Neuronal stem cell (in vitro differentiated cells): Measurements from ENCODE around the gene CKAP5.

Experiments
- DNase-seq: peaks from one replicate; pipeline ENCODE4 v3.0.0-alpha.2; 2013; ENCODE audit warnings: low spot score
- H2AFZ ChIP-seq: one replicate; pipeline ENCODE4 v1.6.1; 2013; ENCODE audit warnings: mild to moderate bottlenecking, low read length, inconsistent platforms
- H2AK5ac ChIP-seq: 2 replicates; pipeline ENCODE4 v1.6.1; 2013; ENCODE audit warnings: low read depth, mild to moderate bottlenecking, inconsistent platforms, low read length, moderate library complexity, mixed read lengths
- H2BK120ac ChIP-seq: 2 replicates; pipeline ENCODE4 v1.6.1; 2013; ENCODE audit warnings: low read depth, mild to moderate bottlenecking, inconsistent platforms, low read length, moderate library complexity, mixed read lengths
- H2BK12ac ChIP-seq: one replicate; pipeline ENCODE4 v1.6.1; 2013; ENCODE audit warnings: low read length, inconsistent platforms
- H2BK15ac ChIP-seq: 2 replicates; pipeline ENCODE4 v1.6.1; 2013; ENCODE audit warnings: mild to moderate bottlenecking, low read length, inconsistent platforms, mixed read lengths
- H2BK5ac ChIP-seq: one replicate; pipeline ENCODE4 v1.6.1; 2013; ENCODE audit warnings: inconsistent platforms, mild to moderate bottlenecking, low read length, moderate library complexity
- H3K14ac ChIP-seq: one replicate; pipeline ENCODE4 v1.6.1; 2013; ENCODE audit warnings: low read length, inconsistent platforms
- H3K18ac ChIP-seq: 2 replicates; pipeline ENCODE4 v1.6.1; 2013; ENCODE audit warnings: low read length, inconsistent platforms
- H3K23ac ChIP-seq: 2 replicates; pipeline ENCODE4 v1.6.1; 2013; ENCODE audit warnings: low read depth, mild to moderate bottlenecking, mixed read lengths, low read length, inconsistent platforms; ENCODE audit not compliant: poor library complexity
- H3K27ac ChIP-seq: replicated peaks from 3 replicates; pipeline ENCODE4 v1.5.1; 2013; ENCODE audit warnings: low read length, inconsistent platforms
- H3K27me3 ChIP-seq, 3 experiments: 2 replicates each; pipeline ENCODE4 v1.6.1; 2013; ENCODE audit warnings: low read length in 3 of 3, mild to moderate bottlenecking in 2 of 3, inconsistent platforms in 1 of 3, low read depth in 1 of 3, mixed read lengths in 1 of 3, moderate library complexity in 1 of 3; ENCODE audit not compliant: control insufficient read depth in 3 of 3, insufficient read depth in 3 of 3
- H3K36me3 ChIP-seq, 2 donors: replicated peaks in 1 of 2; 2 replicates each; pipeline ENCODE4 v1.6.1; 2013; ENCODE audit warnings: low read length in 2 of 2; ENCODE audit not compliant: control insufficient read depth in 2 of 2, insufficient read depth in 2 of 2
- H3K4ac ChIP-seq: 2 replicates; pipeline ENCODE4 v1.6.1; 2013; ENCODE audit warnings: inconsistent platforms, mild to moderate bottlenecking, low read length, moderate library complexity
- H3K4me1 ChIP-seq, 2 donors: 1 replicate in 1 of 2; 2 replicates in 1 of 2; pipeline ENCODE4 v1.6.1; 2013; ENCODE audit warnings: low read length in 2 of 2, low read depth in 1 of 2; ENCODE audit not compliant: control insufficient read depth in 2 of 2, insufficient read depth in 1 of 2
- H3K4me2 ChIP-seq: one replicate; pipeline ENCODE4 v1.6.1; 2013; ENCODE audit warnings: mild to moderate bottlenecking, low read length, inconsistent platforms; ENCODE audit not compliant: insufficient read depth, poor library complexity, severe bottlenecking
- H3K4me3 ChIP-seq, 2 donors: 2 replicates each; pipeline ENCODE4 v1.5.1; 2013; ENCODE audit warnings: low read length in 2 of 2, mild to moderate bottlenecking in 2 of 2, inconsistent platforms in 1 of 2, moderate library complexity in 1 of 2
- H3K79me1 ChIP-seq: one replicate; pipeline ENCODE4 v1.6.1; 2013; ENCODE audit warnings: low read depth, mild to moderate bottlenecking, inconsistent platforms, low read length, moderate library complexity
- H3K9ac ChIP-seq: one replicate; pipeline ENCODE4 v1.6.1; 2013; ENCODE audit warnings: mild to moderate bottlenecking, low read depth, low read length, inconsistent platforms; ENCODE audit not compliant: poor library complexity
- H3K9me3 ChIP-seq, 2 donors: replicated peaks in 1 of 2; 2 replicates each; pipeline versions ENCODE3 to v1.6.1; 2013; ENCODE audit warnings: low read length in 2 of 2, mild to moderate bottlenecking in 2 of 2, inconsistent platforms in 1 of 2, low read depth in 1 of 2, mixed read lengths in 1 of 2, moderate library complexity in 1 of 2; ENCODE audit not compliant: control insufficient read depth in 2 of 2, insufficient read depth in 1 of 2
- H4K8ac ChIP-seq: one replicate; pipeline ENCODE4 v1.6.1; 2013; ENCODE audit warnings: low read depth, mild to moderate bottlenecking, inconsistent platforms, low read length, moderate library complexity
- H4K91ac ChIP-seq: one replicate; pipeline ENCODE4 v1.6.1; 2013; ENCODE audit warnings: low read length, low read depth, mild to moderate bottlenecking, inconsistent platforms; ENCODE audit not compliant: poor library complexity
- WGBS, 2 donors: extraction: QIAGEN DNeasy Blood & Tissue Kit; methylation state at CpG; one replicate each; pipeline ENCODE4 v1.1.7; 2013; ENCODE audit warnings: missing lambda C conversion rate in 2 of 2, mixed read lengths in 1 of 2; ENCODE audit not compliant: insufficient read length in 2 of 2, insufficient replicate concordance in 1 of 2; ENCODE audit errors: extremely low coverage in 2 of 2; 5-methylcytosine and 5-hydroxymethylcytosine counted together

Gene CKAP5

DNA sequence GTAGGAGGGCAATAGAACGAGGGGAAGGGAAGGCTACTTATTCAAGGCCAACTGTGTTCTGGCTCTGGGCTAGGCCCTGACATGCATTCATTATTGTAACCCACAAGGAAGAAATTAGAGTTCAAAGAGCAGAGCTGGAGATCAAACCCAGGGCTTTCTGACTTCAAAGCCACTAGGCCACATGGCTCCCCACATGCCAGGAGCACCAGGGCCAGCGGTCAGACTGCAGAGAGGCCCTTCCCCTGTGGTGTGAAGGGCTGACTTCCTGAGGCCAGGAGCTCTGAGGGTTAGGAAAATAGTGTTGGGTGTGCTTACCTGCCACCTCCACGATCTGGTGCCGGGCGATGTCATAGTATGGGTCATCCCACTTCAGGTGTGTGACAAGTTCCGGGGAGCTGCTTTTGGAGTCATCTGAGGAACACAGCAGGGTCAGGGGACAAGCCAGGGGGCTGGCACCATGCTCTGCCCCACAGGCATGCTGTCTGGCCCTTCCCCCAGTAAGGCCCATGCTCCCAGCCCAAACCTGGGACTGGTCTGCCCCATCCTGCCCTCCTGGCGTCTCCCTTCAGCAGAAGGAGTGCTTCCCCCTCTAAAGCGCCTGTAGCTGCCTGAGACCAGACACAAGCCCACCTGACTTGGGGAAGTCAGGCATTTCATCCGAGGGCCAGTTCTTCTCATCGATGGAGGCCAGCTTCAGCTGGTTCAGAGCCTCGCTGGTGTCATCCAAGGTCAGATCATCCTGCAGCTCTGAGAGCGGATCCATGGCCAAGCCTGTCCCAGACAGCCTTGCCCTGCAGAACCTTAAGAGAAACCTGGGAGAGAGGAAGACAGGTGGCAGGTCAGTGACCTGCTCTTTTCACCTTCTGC lies 150.5 kb downstream of the CKAP5 start:
- no peak for DNase-seq
- Histone ChIP-seq H3K14ac (no peak overlapping the region), H3K27me3 (no peaks in the 10 kb centered on the region), H3K4me2 (no peak overlapping the region), H3K23ac (no peak overlapping the region), H3K9ac (no peak overlapping the region), H2BK12ac (no peak overlapping the region), H3K27ac (no peak overlapping the region), H4K91ac (no peak overlapping the region), H3K4me3 (no peak overlapping the region), H3K36me3 (peaks cover 16 to 38% of the 10 kb centered on the region in 2 donors), H3K4me1 (no peaks in the 10 kb centered on the region), H2BK15ac (no peak overlapping the region), H2BK5ac (peak overlapping the region; percentile 82), H4K8ac (no peak overlapping the region), H3K18ac (no peak overlapping the region), H3K79me1 (peaks cover 7% of the 10 kb centered on the region), H2BK120ac (no peak overlapping the region), H3K9me3 (no peaks in the 10 kb centered on the region), H3K4ac (no peak overlapping the region), H2AFZ (no peak overlapping the region), H2AK5ac (no peak overlapping the region)
- WGBS, 2 donors: no CpG with 5 or more reads among the region's 12 CpGs

DNA sequence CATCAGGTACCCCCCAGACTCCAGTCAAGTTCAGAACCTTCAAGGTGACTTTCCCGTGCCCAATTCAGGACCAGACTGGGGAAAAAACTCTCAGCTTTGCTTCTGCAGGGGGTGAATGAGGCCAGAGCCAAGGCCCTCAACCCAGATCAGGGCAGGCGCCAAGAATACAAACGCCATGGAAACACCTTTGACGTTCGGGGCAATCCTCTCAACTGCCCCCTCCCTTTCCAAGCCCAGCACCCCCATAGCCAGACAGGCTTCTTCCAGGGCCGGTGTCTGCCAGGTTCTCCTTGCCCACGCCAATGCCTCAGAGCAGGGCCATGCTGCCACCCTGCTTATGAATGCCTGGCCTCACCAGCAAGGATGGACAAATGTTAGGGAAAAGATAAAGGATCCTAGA lies 151.5 kb downstream of the CKAP5 start:
- H2BK5ac ChIP-seq: no peak overlapping the region
- no peak overlapping the region for H3K4me2 ChIP-seq
- H3K14ac ChIP-seq: no peak overlapping the region
- DNase-seq: no peak
- H3K9me3 ChIP-seq: no peaks in the 10 kb centered on the region
- H3K4me3 ChIP-seq: no peak overlapping the region
- H3K27me3 ChIP-seq: no peaks in the 10 kb centered on the region
- no CpG with 5 or more reads among the region's 7 CpGs for WGBS, 2 donors
- no peak overlapping the region for H3K18ac ChIP-seq
- H3K27ac ChIP-seq: no peak overlapping the region
- H3K23ac ChIP-seq: no peak overlapping the region
- H2BK120ac ChIP-seq: peak overlapping the region; percentile 31
- peaks cover 7% of the 10 kb centered on the region for H3K79me1 ChIP-seq
- no peak overlapping the region for H2AK5ac ChIP-seq
- H2AFZ ChIP-seq: no peak overlapping the region
- H2BK12ac ChIP-seq: no peak overlapping the region
- no peak overlapping the region for H3K9ac ChIP-seq
- H4K91ac ChIP-seq: no peak overlapping the region
- no peak overlapping the region for H3K4ac ChIP-seq
- no peaks in the 10 kb centered on the region for H3K4me1 ChIP-seq
- H4K8ac ChIP-seq: no peak overlapping the region
- H3K36me3 ChIP-seq: peaks cover 16 to 38% of the 10 kb centered on the region in 2 donors
- H2BK15ac ChIP-seq: no peak overlapping the region

DNA sequence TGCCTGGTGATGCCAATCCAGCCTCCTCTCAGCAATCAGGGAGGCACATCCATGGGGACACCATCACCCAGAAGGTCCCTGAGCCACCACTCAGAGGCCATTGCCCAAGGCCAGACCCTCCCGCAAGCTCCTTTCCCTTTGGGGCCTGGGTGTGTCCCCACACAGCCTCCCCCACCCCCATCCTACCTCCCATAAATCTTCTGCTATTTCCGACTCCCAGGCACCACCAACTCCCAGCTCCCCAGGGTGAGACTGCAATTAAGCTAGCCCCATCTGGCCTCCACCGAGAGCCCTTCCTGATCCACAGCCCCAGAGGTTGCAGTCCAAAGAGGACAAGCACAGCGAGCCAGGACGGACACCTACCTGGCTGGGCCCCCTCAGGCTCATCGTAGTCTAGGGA lies 152.0 kb downstream of the CKAP5 start:
- Histone ChIP-seq H3K23ac (no peak overlapping the region), H3K4me3 (no peak overlapping the region), H3K9me3 (no peaks in the 10 kb centered on the region), H4K91ac (no peak overlapping the region), H2AK5ac (no peak overlapping the region), H2BK15ac (no peak overlapping the region), H3K9ac (no peak overlapping the region), H2BK5ac (no peak overlapping the region), H3K4me1 (no peaks in the 10 kb centered on the region), H2AFZ (no peak overlapping the region), H3K14ac (no peak overlapping the region), H3K4me2 (no peak overlapping the region), H2BK120ac (no peak overlapping the region), H3K27me3 (no peaks in the 10 kb centered on the region), H3K79me1 (peaks cover 7% of the 10 kb centered on the region), H2BK12ac (no peak overlapping the region), H3K27ac (no peak overlapping the region), H3K18ac (no peak overlapping the region), H3K4ac (no peak overlapping the region), H4K8ac (no peak overlapping the region), H3K36me3 (peaks cover 16 to 40% of the 10 kb centered on the region in 2 donors)
- DNase-seq: no peak
- WGBS, 2 donors: no CpG with 5 or more reads among the region's 6 CpGs

DNA sequence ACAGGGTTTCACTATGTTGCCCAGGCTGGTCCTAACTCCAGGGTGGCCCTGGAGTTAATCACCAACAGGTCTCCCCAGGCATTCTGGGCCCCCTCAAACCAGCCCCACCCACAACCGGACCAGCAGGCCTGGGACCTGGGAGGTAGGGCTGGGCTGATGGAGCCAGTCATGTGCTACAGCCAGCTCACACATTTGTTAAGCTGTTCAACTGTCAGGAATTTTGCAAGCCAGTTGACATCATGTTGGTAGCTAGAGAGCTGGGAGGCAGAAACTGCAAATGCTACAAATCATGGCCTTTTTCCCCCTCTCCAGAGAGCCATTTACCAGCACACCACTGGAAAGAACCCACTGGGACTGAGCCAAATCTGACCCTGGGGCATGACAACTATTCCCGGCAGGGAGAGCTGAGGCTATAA lies 152.5 kb downstream of the CKAP5 start:
- no peak overlapping the region for H3K4me3 ChIP-seq
- peaks cover 7% of the 10 kb centered on the region for H3K79me1 ChIP-seq

More for the DNA sequence above, 152.5 kb downstream of the CKAP5 start:
- Histone ChIP-seq H2BK12ac (no peak overlapping the region), H3K36me3 (peaks cover 16 to 41% of the 10 kb centered on the region in 2 donors), H2BK5ac (no peak overlapping the region), H3K4me2 (no peak overlapping the region), H2BK120ac (no peak overlapping the region), H4K8ac (no peak overlapping the region), H3K9ac (no peak overlapping the region), H3K23ac (no peak overlapping the region), H2BK15ac (no peak overlapping the region), H3K27ac (no peak overlapping the region), H2AK5ac (no peak overlapping the region), H2AFZ (no peak overlapping the region), H3K27me3 (no peaks in the 10 kb centered on the region), H4K91ac (no peak overlapping the region), H3K4ac (no peak overlapping the region), H3K4me1 (no peaks in the 10 kb centered on the region), H3K14ac (no peak overlapping the region), H3K9me3 (no peaks in the 10 kb centered on the region), H3K18ac (no peak overlapping the region)
- no CpG with 5 or more reads among the region's 2 CpGs for WGBS, 2 donors
- no peak for DNase-seq
